IMR-90 (cell line): ENCODE data around the gene TMBIM6.

ENCODE experiments used
- BHLHE40 ChIP-seq: fragments of 150-350 bp; IDR thresholded peaks from 2 replicates; pipeline ENCODE4 v1.6.1; 2016; ENCODE audit warnings: mild to moderate bottlenecking, low read depth, low read length
- CEBPB ChIP-seq: IDR thresholded peaks from 2 replicates; pipeline ENCODE4 v1.6.1; 2012; ENCODE audit warnings: low read depth, low read length, improper control_type of control experiment
- CHD1 ChIP-seq: IDR thresholded peaks from 2 replicates; pipeline ENCODE4 v1.6.1; 2012; ENCODE audit warnings: low read depth, low read length, improper control_type of control experiment
- MAFK ChIP-seq: IDR thresholded peaks from 2 replicates; pipeline ENCODE4 v1.6.1; 2012; ENCODE audit warnings: low read depth, low read length, improper control_type of control experiment
- MAZ ChIP-seq: IDR thresholded peaks from 2 replicates; pipeline ENCODE4 v1.6.1; 2012; ENCODE audit warnings: low read depth, mild to moderate bottlenecking, low read length, improper control_type of control experiment, moderate library complexity, borderline replicate concordance
- MXI1 ChIP-seq: IDR thresholded peaks from 2 replicates; pipeline ENCODE4 v1.6.1; 2012; ENCODE audit warnings: low read depth, mild to moderate bottlenecking, low read length, moderate library complexity, borderline replicate concordance
- NFE2L2 ChIP-seq: fragments of 150-350 bp; IDR thresholded peaks from 2 replicates; pipeline ENCODE4 v1.6.1; 2016; ENCODE audit warnings: low read depth, mild to moderate bottlenecking, low read length
- POLR2A ChIP-seq: IDR thresholded peaks from 2 replicates; pipeline ENCODE4 v1.6.1; 2012; ENCODE audit warnings: mild to moderate bottlenecking, low read depth, low read length
- RAD21 ChIP-seq: IDR thresholded peaks from 2 replicates; pipeline ENCODE4 v1.6.1; 2012; ENCODE audit warnings: low read length, improper control_type of control experiment
- RCOR1 ChIP-seq: IDR thresholded peaks from 2 replicates; pipeline ENCODE4 v1.6.1; 2012; ENCODE audit warnings: mild to moderate bottlenecking, low read length, improper control_type of control experiment; ENCODE audit not compliant: insufficient replicate concordance
- SMC3 ChIP-seq: fragments of 150-350 bp; IDR thresholded peaks from 2 replicates; pipeline ENCODE4 v1.6.1; 2016; ENCODE audit warnings: low read depth, mild to moderate bottlenecking, antibody characterized with exemption, low read length, moderate library complexity
- TF ChIP-seq, protein P1 (sequence below): conservative IDR thresholded peaks from 2 replicates; pipeline ENCODE4 v1.5.1; 2012; ENCODE audit warnings: mild to moderate bottlenecking, low read depth, low read length, improper control_type of control experiment
- TF ChIP-seq, protein P2 (sequence below): fragments of 150-350 bp; IDR thresholded peaks from 2 replicates; pipeline ENCODE4 v1.6.1; 2017; ENCODE audit warnings: mild to moderate bottlenecking, antibody characterized with exemption, low read length, low read depth
- TF ChIP-seq, protein P3 (sequence below): fragments of 150-350 bp; IDR thresholded peaks from 2 replicates; pipeline ENCODE4 v1.6.1; 2016; ENCODE audit warnings: low read depth, mild to moderate bottlenecking, low read length, moderate library complexity, borderline replicate concordance

GRCh38 chr12:49807991-49808580 lies 66.7 kb downstream of the TMBIM6 start:
- TF ChIP-seq, protein P1, sequence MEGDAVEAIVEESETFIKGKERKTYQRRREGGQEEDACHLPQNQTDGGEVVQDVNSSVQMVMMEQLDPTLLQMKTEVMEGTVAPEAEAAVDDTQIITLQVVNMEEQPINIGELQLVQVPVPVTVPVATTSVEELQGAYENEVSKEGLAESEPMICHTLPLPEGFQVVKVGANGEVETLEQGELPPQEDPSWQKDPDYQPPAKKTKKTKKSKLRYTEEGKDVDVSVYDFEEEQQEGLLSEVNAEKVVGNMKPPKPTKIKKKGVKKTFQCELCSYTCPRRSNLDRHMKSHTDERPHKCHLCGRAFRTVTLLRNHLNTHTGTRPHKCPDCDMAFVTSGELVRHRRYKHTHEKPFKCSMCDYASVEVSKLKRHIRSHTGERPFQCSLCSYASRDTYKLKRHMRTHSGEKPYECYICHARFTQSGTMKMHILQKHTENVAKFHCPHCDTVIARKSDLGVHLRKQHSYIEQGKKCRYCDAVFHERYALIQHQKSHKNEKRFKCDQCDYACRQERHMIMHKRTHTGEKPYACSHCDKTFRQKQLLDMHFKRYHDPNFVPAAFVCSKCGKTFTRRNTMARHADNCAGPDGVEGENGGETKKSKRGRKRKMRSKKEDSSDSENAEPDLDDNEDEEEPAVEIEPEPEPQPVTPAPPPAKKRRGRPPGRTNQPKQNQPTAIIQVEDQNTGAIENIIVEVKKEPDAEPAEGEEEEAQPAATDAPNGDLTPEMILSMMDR = no peak
- TF ChIP-seq POLR2A = no peak
- TF ChIP-seq, protein P2, sequence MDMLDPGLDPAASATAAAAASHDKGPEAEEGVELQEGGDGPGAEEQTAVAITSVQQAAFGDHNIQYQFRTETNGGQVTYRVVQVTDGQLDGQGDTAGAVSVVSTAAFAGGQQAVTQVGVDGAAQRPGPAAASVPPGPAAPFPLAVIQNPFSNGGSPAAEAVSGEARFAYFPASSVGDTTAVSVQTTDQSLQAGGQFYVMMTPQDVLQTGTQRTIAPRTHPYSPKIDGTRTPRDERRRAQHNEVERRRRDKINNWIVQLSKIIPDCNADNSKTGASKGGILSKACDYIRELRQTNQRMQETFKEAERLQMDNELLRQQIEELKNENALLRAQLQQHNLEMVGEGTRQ = no peak
- TF ChIP-seq, protein P3, sequence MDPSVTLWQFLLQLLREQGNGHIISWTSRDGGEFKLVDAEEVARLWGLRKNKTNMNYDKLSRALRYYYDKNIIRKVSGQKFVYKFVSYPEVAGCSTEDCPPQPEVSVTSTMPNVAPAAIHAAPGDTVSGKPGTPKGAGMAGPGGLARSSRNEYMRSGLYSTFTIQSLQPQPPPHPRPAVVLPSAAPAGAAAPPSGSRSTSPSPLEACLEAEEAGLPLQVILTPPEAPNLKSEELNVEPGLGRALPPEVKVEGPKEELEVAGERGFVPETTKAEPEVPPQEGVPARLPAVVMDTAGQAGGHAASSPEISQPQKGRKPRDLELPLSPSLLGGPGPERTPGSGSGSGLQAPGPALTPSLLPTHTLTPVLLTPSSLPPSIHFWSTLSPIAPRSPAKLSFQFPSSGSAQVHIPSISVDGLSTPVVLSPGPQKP = no peak
- no peak for TF ChIP-seq BHLHE40
- TF ChIP-seq MXI1 = no peak
- TF ChIP-seq SMC3 = no peak
- no peak for TF ChIP-seq RCOR1
- no peak for TF ChIP-seq CEBPB
- TF ChIP-seq RAD21 = no peak
- TF ChIP-seq NFE2L2 = no peak
- TF ChIP-seq CHD1 = no peak
- no peak for TF ChIP-seq MAZ
- TF ChIP-seq MAFK = no peak
